Neural progenitor cell (in vitro differentiated cells): Measurements from ENCODE around the gene METAP2. TPM values are rescaled to one million over a fixed set of nuclear protein-coding genes. Genes with fewer than 3 reads are reported as not detected.

Source experiments
- DNase-seq: peaks from one replicate; pipeline ENCODE4 v3.0.0-alpha.2; 2016; ENCODE audit warnings: low spot score
- H2AFZ ChIP-seq: fragments of 200-600 bp; sonication (generic); replicated peaks from 2 replicates; pipeline ENCODE4 v1.6.1; 2016; ENCODE audit warnings: antibody characterized with exemption
- H3F3A ChIP-seq: fragments of 200-600 bp; sonication (generic); 2 replicates; pipeline ENCODE4 v1.6.1; 2016; ENCODE audit warnings: antibody characterized with exemption, low read depth
- H3K27ac ChIP-seq: fragments of 200-600 bp; sonication (generic); 2 replicates; pipeline ENCODE4 v1.5.1; 2016; ENCODE audit warnings: mild to moderate bottlenecking
- H3K27me3 ChIP-seq: fragments of 200-600 bp; sonication (generic); 2 replicates; pipeline ENCODE4 v1.6.1; 2016; ENCODE audit warnings: mild to moderate bottlenecking, moderate library complexity
- H3K36me3 ChIP-seq: fragments of 200-600 bp; sonication (generic); 2 replicates; pipeline ENCODE4 v1.5.1; 2016
- H3K4me1 ChIP-seq: fragments of 200-600 bp; sonication (generic); 2 replicates; pipeline ENCODE4 v1.6.1; 2016; ENCODE audit warnings: mixed run types
- H3K4me2 ChIP-seq: fragments of 200-600 bp; sonication (generic); 2 replicates; pipeline ENCODE4 v1.6.1; 2016
- H3K4me3 ChIP-seq: fragments of 200-600 bp; sonication (generic); 2 replicates; pipeline ENCODE4 v1.5.1; 2016
- H3K79me2 ChIP-seq: fragments of 200-600 bp; sonication (generic); 2 replicates; pipeline ENCODE4 v1.6.1; 2016; ENCODE audit warnings: low read depth
- H3K9ac ChIP-seq: fragments of 200-600 bp; sonication (generic); 2 replicates; pipeline ENCODE4 v1.6.1; 2016
- H3K9me3 ChIP-seq: fragments of 200-600 bp; sonication (generic); 2 replicates; pipeline ENCODE4 v1.5.1; 2016; ENCODE audit warnings: low read depth
- H4K20me1 ChIP-seq: fragments of 200-600 bp; sonication (generic); 2 replicates; pipeline ENCODE4 v1.6.1; 2016; ENCODE audit warnings: low read depth
- H3K27ac Mint-ChIP-seq: 3 replicates; pipeline ENCODE4 v1.8.0; 2021; ENCODE audit warnings: mixed read lengths
- H3K27me3 Mint-ChIP-seq: 2 replicates; pipeline ENCODE4 v1.8.0; 2022; ENCODE audit warnings: low read depth, mild to moderate bottlenecking, inconsistent platforms, moderate library complexity, mixed read lengths; ENCODE audit not compliant: insufficient read depth
- H3K36me3 Mint-ChIP-seq: 3 replicates; pipeline ENCODE4 v1.8.0; 2021; ENCODE audit warnings: mixed read lengths
- H3K4me1 Mint-ChIP-seq: 3 replicates; pipeline ENCODE4 v1.8.0; 2021; ENCODE audit warnings: mixed read lengths
- H3K4me3 Mint-ChIP-seq: 3 replicates; pipeline ENCODE4 v1.8.0; 2021; ENCODE audit warnings: mild to moderate bottlenecking, moderate library complexity, mixed read lengths
- H3K9me3 Mint-ChIP-seq: 3 replicates; pipeline ENCODE4 v1.8.0; 2020; ENCODE audit warnings: mixed read lengths
- CTCF ChIP-seq: fragments of 200-600 bp; sonication (generic); IDR thresholded peaks from 2 replicates; pipeline ENCODE4 v1.5.1; 2017; ENCODE audit warnings: antibody characterized with exemption, mild to moderate bottlenecking
- EZH2 ChIP-seq: fragments of 200-600 bp; sonication (generic); IDR thresholded peaks from 2 replicates; pipeline ENCODE4 v1.6.1; 2017; ENCODE audit warnings: antibody characterized with exemption, mild to moderate bottlenecking, moderate library complexity
- EZH2phosphoT487 ChIP-seq: fragments of 200-600 bp; sonication (generic); IDR thresholded peaks from 2 replicates; pipeline ENCODE4 v1.6.1; 2017; ENCODE audit warnings: antibody characterized with exemption
- total RNA-seq: library from RNA; depleted of rRNA; stranded (reverse); fragments of >200 nt; gene quantifications from 2 replicates; pipeline ENCODE4 v1.2.3, GENCODE V29; 2015; ENCODE audit warnings: low replicate concordance

METAP2 gene
- total RNA-seq, 1 donor from 2014 or later, result 231 TPM

DNA sequence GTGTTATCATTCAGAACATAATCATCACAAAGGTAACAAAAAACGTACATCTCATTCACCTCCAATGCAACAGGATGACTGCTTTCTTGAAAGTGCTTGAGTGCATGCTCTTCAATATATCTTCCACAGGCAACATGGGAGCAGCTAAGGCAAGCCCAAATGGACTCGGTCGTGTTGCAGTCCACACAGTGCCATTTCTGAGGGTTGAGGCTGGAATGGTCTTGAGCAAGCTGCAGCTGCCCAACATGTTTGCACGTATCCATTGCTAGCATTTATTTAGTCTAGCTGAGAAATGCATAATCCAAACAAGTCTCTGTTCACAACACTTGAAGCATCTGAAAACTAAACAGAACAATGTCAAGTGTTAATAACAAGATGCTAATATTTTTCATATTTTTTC, 60.0 kb downstream of the METAP2 start:
- peaks cover 14% of the 10 kb centered on the region for H3K4me1 Mint-ChIP-seq
- peaks cover 97% of the 10 kb centered on the region for H3K79me2 ChIP-seq
- no peaks in the 10 kb centered on the region for H3K9me3 ChIP-seq

GRCh38 chr12:95538006-95538405, 64.1 kb downstream of the METAP2 start:
- peaks cover 25% of the 10 kb centered on the region for H4K20me1 ChIP-seq
- H3F3A ChIP-seq, result peaks cover 20% of the 10 kb centered on the region
- H3K27me3 ChIP-seq, result no peaks in the 10 kb centered on the region
- Mint-ChIP-seq H3K27me3 (no peaks in the 10 kb centered on the region), H3K9me3 (no peaks in the 10 kb centered on the region), H3K4me1 (peaks cover 15% of the 10 kb centered on the region), H3K4me3 (no peak overlapping the region), H3K27ac (no peak overlapping the region), H3K36me3 (peaks cover 3% of the 10 kb centered on the region)
- no peak overlapping the region for H3K9ac ChIP-seq
- no peak overlapping the region for H3K4me3 ChIP-seq
- no peak overlapping the region for H3K27ac ChIP-seq
- no peak for DNase-seq
- H3K9me3 ChIP-seq, result no peaks in the 10 kb centered on the region
- H3K4me2 ChIP-seq, result no peak overlapping the region
- H3K4me1 ChIP-seq, result peaks cover 11% of the 10 kb centered on the region
- TF ChIP-seq EZH2phosphoT487, result no peak
- TF ChIP-seq CTCF, result no peak
- TF ChIP-seq EZH2, result no peak
- H3K36me3 ChIP-seq, result no peaks in the 10 kb centered on the region
- H3K79me2 ChIP-seq, result peaks cover 97% of the 10 kb centered on the region
- no peak overlapping the region for H2AFZ ChIP-seq

More for the DNA sequence above, 60.0 kb downstream of the METAP2 start:
- no peak overlapping the region for H3K9ac ChIP-seq
- no peak overlapping the region for H2AFZ ChIP-seq
- peaks cover 10% of the 10 kb centered on the region for H3K4me1 ChIP-seq
- H3K27me3 ChIP-seq, result no peaks in the 10 kb centered on the region
- H3K27me3 Mint-ChIP-seq, result no peaks in the 10 kb centered on the region
- no peak overlapping the region for H3K4me3 ChIP-seq
- no peak overlapping the region for H3K4me2 ChIP-seq
- DNase-seq, result no peak
- peaks cover 29% of the 10 kb centered on the region for H4K20me1 ChIP-seq
- H3K36me3 ChIP-seq, result peaks cover 18% of the 10 kb centered on the region
- no peak overlapping the region for H3K4me3 Mint-ChIP-seq
- TF ChIP-seq EZH2, result no peak
- TF ChIP-seq EZH2phosphoT487, result no peak
- TF ChIP-seq CTCF, result no peak
- H3K27ac Mint-ChIP-seq, result no peak overlapping the region
- H3F3A ChIP-seq, result peaks cover 9% of the 10 kb centered on the region
- H3K36me3 Mint-ChIP-seq, result peaks cover 8% of the 10 kb centered on the region
- no peak overlapping the region for H3K27ac ChIP-seq
- H3K9me3 Mint-ChIP-seq, result no peaks in the 10 kb centered on the region

- H3K4me3 Mint-ChIP-seq, result no peak overlapping the region
- H3K27me3 ChIP-seq, result no peaks in the 10 kb centered on the region
- no peak overlapping the region for H3K27ac ChIP-seq
- H3F3A ChIP-seq, result peaks cover 20% of the 10 kb centered on the region
- TF ChIP-seq EZH2 (no peak), EZH2phosphoT487 (no peak), CTCF (no peak)
- H2AFZ ChIP-seq, result no peak overlapping the region
- H3K79me2 ChIP-seq, result peaks cover 97% of the 10 kb centered on the region
- DNase-seq, result no peak
- peak overlapping the region; percentile 60 for H3K4me2 ChIP-seq
- no peak overlapping the region for H3K4me3 ChIP-seq
- H3K9me3 Mint-ChIP-seq, result no peaks in the 10 kb centered on the region
- peaks cover 15% of the 10 kb centered on the region for H3K4me1 Mint-ChIP-seq
- H3K4me1 ChIP-seq, result peaks cover 11% of the 10 kb centered on the region
- H3K9me3 ChIP-seq, result no peaks in the 10 kb centered on the region
- H3K27ac Mint-ChIP-seq, result peak overlapping the region; percentile 52
- H3K36me3 ChIP-seq, result no peaks in the 10 kb centered on the region
- H4K20me1 ChIP-seq, result peaks cover 25% of the 10 kb centered on the region
- no peaks in the 10 kb centered on the region for H3K27me3 Mint-ChIP-seq
- peaks cover 5% of the 10 kb centered on the region for H3K36me3 Mint-ChIP-seq
- H3K9ac ChIP-seq, result no peak overlapping the region
These were observed 64.7 kb downstream of the METAP2 start for GRCh38 chr12:95538656-95539055.
